ENCODE results near the gene SLC18A3.
A peak's percentile ranks its signal among the peaks of the same experiment; 100 is the strongest.

SLC18A3 gene

GRCh38 chr10:49610114-49610457 lies at the start of gene SLC18A3:
SLC18A3 (plus strand) TSS chr10:49610310; CDS start chr10:49610741, 431 bp downstream.
- no peak for DNase-seq (ENCODE audit: low spot score)

GRCh38 chr10:49560526-49560925 lies 49.6 kb upstream of the SLC18A3 start:
- DNase-seq (ENCODE audit: low spot score): no peak

- DNase-seq (ENCODE audit: low spot score): no peak
Observed at GRCh38 chr10:49562893-49563292, 47.2 kb upstream of the SLC18A3 start.

GRCh38 chr10:49564461-49565009 lies 45.6 kb upstream of the SLC18A3 start:
- DNase-seq (ENCODE audit: low spot score): no peak

GRCh38 chr10:49567810-49568209 lies 42.3 kb upstream of the SLC18A3 start:
- DNase-seq (ENCODE audit: low spot score): no peak

- DNase-seq (ENCODE audit: low spot score): no peak
Observed at GRCh38 chr10:49568235-49568634, 41.9 kb upstream of the SLC18A3 start.

GRCh38 chr10:49569031-49569631 lies 41.0 kb upstream of the SLC18A3 start:
- no peak for DNase-seq (ENCODE audit: low spot score)

- DNase-seq (ENCODE audit: low spot score): no peak
Observed at GRCh38 chr10:49571388-49571787, 38.7 kb upstream of the SLC18A3 start.

- no peak for DNase-seq (ENCODE audit: low spot score)
Observed at GRCh38 chr10:49572594-49573114, 37.5 kb upstream of the SLC18A3 start.

GRCh38 chr10:49575489-49576072 lies 34.5 kb upstream of the SLC18A3 start:
- DNase-seq (ENCODE audit: low spot score): no peak

- DNase-seq (ENCODE audit: low spot score): no peak
Observed at GRCh38 chr10:49577182-49577925, 32.8 kb upstream of the SLC18A3 start.

- no peak for DNase-seq (ENCODE audit: low spot score)
Observed at GRCh38 chr10:49578392-49578791, 31.7 kb upstream of the SLC18A3 start.

GRCh38 chr10:49579621-49580020 lies 30.5 kb upstream of the SLC18A3 start:
- DNase-seq (ENCODE audit: low spot score): no peak

- DNase-seq (ENCODE audit: low spot score): no peak
Observed at GRCh38 chr10:49585387-49585786, 24.7 kb upstream of the SLC18A3 start.

GRCh38 chr10:49587981-49588380 lies 22.1 kb upstream of the SLC18A3 start:
- DNase-seq (ENCODE audit: low spot score): no peak

GRCh38 chr10:49592726-49593563 lies 17.2 kb upstream of the SLC18A3 start:
- DNase-seq (ENCODE audit: low spot score): peak; percentile 37

- no peak for DNase-seq (ENCODE audit: low spot score)
Observed at GRCh38 chr10:49593564-49593875, 16.6 kb upstream of the SLC18A3 start.

- no peak for DNase-seq (ENCODE audit: low spot score)
Observed at GRCh38 chr10:49593998-49594397, 16.1 kb upstream of the SLC18A3 start.

- DNase-seq (ENCODE audit: low spot score): no peak
Observed at GRCh38 chr10:49594594-49594993, 15.5 kb upstream of the SLC18A3 start.

- DNase-seq (ENCODE audit: low spot score): no peak
Observed at GRCh38 chr10:49595003-49595712, 15.0 kb upstream of the SLC18A3 start.

GRCh38 chr10:49595713-49596492 lies 14.2 kb upstream of the SLC18A3 start:
- DNase-seq (ENCODE audit: low spot score): no peak
